Keratinocyte (primary cell): ENCODE data around the gene HSD11B1L. TPM values are rescaled to one million over a fixed set of nuclear protein-coding genes. Genes with fewer than 3 reads are reported as not detected.
"Not testable (repeated sequence)": the region's sequence is repeated elsewhere in the genome, so short reads cannot be mapped to it uniquely, and the experiment has no call there.

Source experiments
- DNase-seq: peaks from one replicate; pipeline ENCODE4 v3.0.0-alpha.2; 2011; ENCODE audit warnings: low read depth, missing footprints, low spot score
- FAIRE-seq: peaks from 2 replicates; lab custom pipeline; 2011; peaks lifted over from hg19 to GRCh38; lab: Jason Lieb, UNC
- H2AFZ ChIP-seq: 2 replicates; pipeline ENCODE4 v1.6.0; 2012; ENCODE audit warnings: low read length, control low read depth, inconsistent platforms; ENCODE audit not compliant: control insufficient read depth
- H3K27ac ChIP-seq: 2 replicates; pipeline ENCODE4 v1.5.1; 2011; ENCODE audit warnings: low read length; ENCODE audit not compliant: control insufficient read depth, insufficient read depth
- H3K27me3 ChIP-seq: 3 replicates; pipeline ENCODE4 v1.6.0; 2011; ENCODE audit warnings: low read length; ENCODE audit not compliant: control insufficient read depth, insufficient read depth; ENCODE audit errors: extremely low read depth
- H3K36me3 ChIP-seq, 2 experiments: 2 replicates in 1 of 2; 3 replicates in 1 of 2; pipeline ENCODE4 v1.5.1; 2011; ENCODE audit warnings: low read length in 2 of 2, mild to moderate bottlenecking in 1 of 2; ENCODE audit not compliant: control insufficient read depth in 2 of 2, insufficient read depth in 2 of 2; ENCODE audit errors: extremely low read depth in 1 of 2
- H3K4me1 ChIP-seq: 3 replicates; pipeline ENCODE4 v1.5.1; 2011; ENCODE audit warnings: low read length; ENCODE audit not compliant: control insufficient read depth, insufficient read depth; ENCODE audit errors: extremely low read depth
- H3K4me2 ChIP-seq: 3 replicates; pipeline ENCODE4 v1.6.0; 2011; ENCODE audit warnings: low read depth, low read length; ENCODE audit not compliant: control insufficient read depth, insufficient read depth; ENCODE audit errors: extremely low read depth
- H3K4me3 ChIP-seq, 3 experiments: fragments of 200-600 bp in 1 of 3; sonication (generic) in 1 of 3; 2 replicates in 2 of 3; 3 replicates in 1 of 3; pipeline ENCODE4 v1.5.1; 2011 to 2016; ENCODE audit warnings: low read length in 3 of 3, mild to moderate bottlenecking in 3 of 3, control low read depth in 2 of 3, inconsistent platforms in 1 of 3, low read depth in 1 of 3, mixed read lengths in 1 of 3, mixed run types in 1 of 3, moderate library complexity in 1 of 3; ENCODE audit not compliant: control insufficient read depth in 2 of 3, insufficient read depth in 2 of 3; ENCODE audit errors: extremely low read depth in 1 of 3
- H3K79me2 ChIP-seq: 2 replicates; pipeline ENCODE4 v1.6.0; 2012; ENCODE audit warnings: low read length; ENCODE audit not compliant: control insufficient read depth, insufficient read depth
- H3K9ac ChIP-seq: 3 replicates; pipeline ENCODE4 v1.6.0; 2011; ENCODE audit warnings: low read length; ENCODE audit not compliant: control insufficient read depth, insufficient read depth; ENCODE audit errors: extremely low read depth
- H3K9me1 ChIP-seq: 3 replicates; pipeline ENCODE4 v1.6.0; 2011; ENCODE audit warnings: low read length; ENCODE audit not compliant: control insufficient read depth, insufficient read depth; ENCODE audit errors: extremely low read depth
- H3K9me3 ChIP-seq: 2 replicates; pipeline ENCODE4 v1.5.1; 2012; ENCODE audit warnings: low read depth, low read length; ENCODE audit not compliant: control insufficient read depth
- H4K20me1 ChIP-seq: 3 replicates; pipeline ENCODE4 v1.6.0; 2011; ENCODE audit warnings: low read length; ENCODE audit not compliant: control insufficient read depth, insufficient read depth; ENCODE audit errors: extremely low read depth
- EZH2 ChIP-seq: IDR thresholded peaks from one replicate; pipeline ENCODE4 v1.6.1; 2012; ENCODE audit warnings: inconsistent platforms, mild to moderate bottlenecking, low read length, moderate library complexity
- dilution Hi-C: fragments of 300-500 bp; cut with MboI; formaldehyde crosslinking; loops from one replicate; pipeline ENCODE4 v1.7.0; 2020; ENCODE audit warnings: low sequenced_read_pairs; ENCODE audit not compliant: extremely low pct_ligation_motif_present
- polyA plus RNA-seq, 5 experiments: library from polyadenylated mRNA; depleted of rRNA in 3 of 5; stranded (reverse) in 3 of 5; stranded (forward) in 1 of 5; unstranded in 1 of 5; fragments of >200 nt; gene quantifications; 1 replicate in 1 of 5; 2 replicates in 3 of 5; 3 replicates in 1 of 5; pipeline versions ENCODE4 v1.2.1 to v1.2.3, GENCODE V29; 2011 to 2012; ENCODE audit warnings: missing spikeins in 2 of 5, low read depth in 1 of 5, low replicate concordance in 1 of 5
- TF ChIP-seq, protein P1 (sequence below), 3 experiments: IDR thresholded peaks in 1 of 3; conservative IDR thresholded peaks in 1 of 3; optimal IDR thresholded peaks in 1 of 3; 2 replicates in 2 of 3; 3 replicates in 1 of 3; pipeline versions ENCODE3 to v1.5.1; 2011; ENCODE audit warnings: low read length in 3 of 3, mild to moderate bottlenecking in 3 of 3, moderate library complexity in 2 of 3, control low read depth in 1 of 3, inconsistent platforms in 1 of 3; ENCODE audit not compliant: insufficient read depth in 2 of 3; ENCODE audit errors: extremely low read depth in 1 of 3

HSD11B1L gene
- polyA plus RNA-seq, 1 donor (not counting 4 experiments of a cell fraction or from before 2014, with no cell fraction given), result 3.7 TPM

DNA sequence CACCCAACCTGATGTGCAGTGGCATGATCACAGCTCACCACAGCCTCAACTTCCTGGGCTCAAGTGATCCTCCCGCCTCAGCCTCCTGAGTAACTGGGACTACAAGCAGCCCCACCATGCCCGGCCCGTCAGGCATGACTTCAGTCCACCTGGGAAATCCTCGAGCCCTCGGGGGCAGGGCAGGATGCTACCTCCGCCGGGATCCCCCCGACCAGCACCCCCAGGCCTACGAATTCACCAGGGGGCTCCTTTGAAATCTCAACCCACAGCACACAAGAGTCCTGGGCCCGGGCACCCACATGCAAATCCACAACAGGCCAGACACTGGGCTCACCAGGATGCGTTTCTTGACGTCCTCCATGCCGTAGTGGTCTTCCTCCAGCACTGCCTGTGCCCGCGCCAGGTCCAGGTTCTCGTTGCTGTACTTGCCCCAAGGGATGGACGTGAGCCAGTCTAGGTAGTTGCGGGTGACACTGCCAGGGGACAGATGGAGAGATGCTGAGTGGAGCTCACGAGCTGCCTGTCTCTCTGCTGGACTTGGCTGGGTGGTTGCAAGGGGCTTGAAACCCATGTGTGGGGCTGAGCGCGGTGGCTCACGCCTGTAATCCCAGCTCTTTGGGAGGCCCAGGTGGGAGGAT lies 19.7 kb downstream of the HSD11B1L start:
- Histone ChIP-seq H3K4me2 (no peak overlapping the region), H3K27me3 (no peaks in the 10 kb centered on the region), H2AFZ (no peak overlapping the region), H3K36me3 (peaks cover 16 to 44% of the 10 kb centered on the region in 2 experiments), H3K4me3 (no peak overlapping the region), H3K79me2 (no peaks in the 10 kb centered on the region), H3K4me1 (no peaks in the 10 kb centered on the region), H3K9me1 (no peaks in the 10 kb centered on the region), H4K20me1 (peaks cover 4% of the 10 kb centered on the region), H3K9ac (no peak overlapping the region), H3K27ac (no peak overlapping the region), H3K9me3 (no peaks in the 10 kb centered on the region)
- dilution Hi-C loops, result no loop called here
- TF ChIP-seq EZH2, result no peak
- TF ChIP-seq, protein P1, sequence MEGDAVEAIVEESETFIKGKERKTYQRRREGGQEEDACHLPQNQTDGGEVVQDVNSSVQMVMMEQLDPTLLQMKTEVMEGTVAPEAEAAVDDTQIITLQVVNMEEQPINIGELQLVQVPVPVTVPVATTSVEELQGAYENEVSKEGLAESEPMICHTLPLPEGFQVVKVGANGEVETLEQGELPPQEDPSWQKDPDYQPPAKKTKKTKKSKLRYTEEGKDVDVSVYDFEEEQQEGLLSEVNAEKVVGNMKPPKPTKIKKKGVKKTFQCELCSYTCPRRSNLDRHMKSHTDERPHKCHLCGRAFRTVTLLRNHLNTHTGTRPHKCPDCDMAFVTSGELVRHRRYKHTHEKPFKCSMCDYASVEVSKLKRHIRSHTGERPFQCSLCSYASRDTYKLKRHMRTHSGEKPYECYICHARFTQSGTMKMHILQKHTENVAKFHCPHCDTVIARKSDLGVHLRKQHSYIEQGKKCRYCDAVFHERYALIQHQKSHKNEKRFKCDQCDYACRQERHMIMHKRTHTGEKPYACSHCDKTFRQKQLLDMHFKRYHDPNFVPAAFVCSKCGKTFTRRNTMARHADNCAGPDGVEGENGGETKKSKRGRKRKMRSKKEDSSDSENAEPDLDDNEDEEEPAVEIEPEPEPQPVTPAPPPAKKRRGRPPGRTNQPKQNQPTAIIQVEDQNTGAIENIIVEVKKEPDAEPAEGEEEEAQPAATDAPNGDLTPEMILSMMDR (optimal IDR thresholded peaks at IDR 0.05 in 1 of 3, IDR thresholded peaks at IDR 0.05 in 1 of 3, conservative IDR thresholded peaks at IDR 0.05 in 1 of 3; ENCODE audit: extremely low read depth in 1 of 3, insufficient read depth in 2 of 3, low read length in 3 of 3), result no peak
- no peak for FAIRE-seq
- no peak for DNase-seq

DNA sequence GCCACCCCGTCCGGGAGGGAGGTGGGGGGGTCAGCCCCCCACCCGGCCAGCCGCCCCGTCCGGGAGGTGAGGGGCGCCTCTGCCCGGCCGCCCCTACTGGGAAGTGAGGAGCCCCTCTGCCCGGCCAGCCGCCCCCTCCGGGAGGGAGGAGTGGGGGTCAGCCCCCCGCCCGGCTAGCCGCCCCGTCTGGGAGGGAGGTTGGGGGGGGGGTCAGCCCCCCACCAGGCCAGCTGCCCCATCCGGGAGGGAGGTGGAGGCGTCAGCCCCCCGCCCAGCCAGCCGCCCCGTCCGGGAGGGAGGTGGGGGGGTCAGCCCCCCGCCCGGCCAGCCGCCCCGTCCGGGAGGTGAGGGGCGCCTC lies 21.2 kb downstream of the HSD11B1L start:
- not testable (repeated sequence) for DNase-seq, H4K20me1 ChIP-seq
- H3K36me3 ChIP-seq, result peaks cover 25 to 38% of the 10 kb centered on the region in 2 experiments

More for the DNA sequence above, 21.2 kb downstream of the HSD11B1L start:
- H3K4me1 ChIP-seq, FAIRE-seq, H3K79me2 ChIP-seq, H2AFZ ChIP-seq, H3K9me3 ChIP-seq, dilution Hi-C loops, H3K9ac ChIP-seq, H3K4me2 ChIP-seq, H3K27me3 ChIP-seq, H3K9me1 ChIP-seq, H3K27ac ChIP-seq, H3K4me3 ChIP-seq: not testable (repeated sequence)
